Measurements from ENCODE around the gene TEX26. TPM values are rescaled to one million over a fixed set of nuclear protein-coding genes. Genes with fewer than 3 reads are reported as not detected.

The TEX26 gene
- total and polyA plus RNA-seq, 9 of the 15 experiments (the other 6 are each of a cell fraction or from before 2014, with no cell fraction given) = not detected

DNA sequence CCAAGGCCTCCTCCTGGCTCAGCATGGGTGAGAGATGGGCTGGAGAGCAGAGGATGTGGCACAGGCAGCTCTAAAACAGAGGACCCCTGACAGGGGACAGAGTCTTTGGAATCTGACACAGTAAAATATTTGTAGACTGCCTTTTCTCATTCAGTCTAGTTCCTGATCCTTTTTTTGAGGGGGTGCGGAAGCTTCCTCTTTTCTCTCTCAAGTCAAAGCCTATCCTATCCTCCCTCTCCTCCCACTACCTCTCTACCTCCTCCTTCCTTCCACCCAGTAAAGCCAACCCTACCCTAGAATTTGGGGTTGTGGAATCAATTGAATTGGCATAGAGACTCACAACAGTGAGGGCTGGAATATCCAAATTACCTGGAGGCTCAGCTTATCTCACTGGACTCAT lies 82.0 kb downstream of the TEX26 start:
- in situ Hi-C loops (cut with MboI) = no loop called here
- Histone ChIP-seq H3K27ac (ENCODE audit: extremely low read depth, low read depth, low read length) (no peak overlapping the region), H3K4me3 (no peak overlapping the region), H4K20me1 (replicated peaks; ENCODE audit: control insufficient read depth, insufficient read depth, low read length) (no peaks in the 10 kb centered on the region), H3K9ac (ENCODE audit: insufficient read depth in 1 of 2, low read depth in 2 of 2, low read length in 2 of 2) (no peak overlapping the region), H3K9me1 (ENCODE audit: control insufficient read depth, insufficient read depth, low read length) (no peaks in the 10 kb centered on the region), H3K27me3 (ENCODE audit: control insufficient read depth in 2 of 2, insufficient read depth in 2 of 2, low read length in 2 of 2) (no peaks in the 10 kb centered on the region), H3K79me2 (ENCODE audit: control insufficient read depth, insufficient read depth, low read length) (no peaks in the 10 kb centered on the region), H3K4me2 (ENCODE audit: insufficient read depth, low read length) (no peak overlapping the region), H3K36me3 (ENCODE audit: control insufficient read depth, insufficient read depth, low read length) (no peaks in the 10 kb centered on the region), H2AFZ (ENCODE audit: low read depth, low read length) (no peak overlapping the region), H3K4me1 (replicated peaks in 1 of 2; ENCODE audit: control insufficient read depth in 2 of 2, insufficient read depth in 2 of 2, low read length in 2 of 2) (no peaks in the 10 kb centered on the region), H3K9me3 (replicated peaks; ENCODE audit: control insufficient read depth, insufficient read depth, low read depth, low read length) (no peaks in the 10 kb centered on the region)
- DNase-seq (ENCODE audit: extremely low read depth in 1 of 4, low spot score in 3 of 4) = no peak
- CTCF ChIA-PET (ENCODE audit: low intra/inter-chr PET ratio) = no interaction called here
- intact Hi-C loops (cut with micrococcal nuclease) = no loop called here
- WGBS (ENCODE audit: insufficient coverage, low coverage, missing lambda C conversion rate) = 0% methylated on average over 1 of the region's 1 CpG
- POLR2A ChIA-PET = no interaction called here
- no TSS peak for BruUV-seq (replicated peaks)
- ATAC-seq = no peak
- TF ChIP-seq ARID1B (IDR thresholded peaks at IDR 0.05) (no peak), EWSR1 (IDR thresholded peaks at IDR 0.05; ENCODE audit: borderline replicate concordance, low read depth, partially characterized antibody) (no peak), PTBP1 (IDR thresholded peaks at IDR 0.05; ENCODE audit: low read depth, low read length) (no peak), ATF1 (CRISPR knock-in tag; IDR thresholded peaks at IDR 0.05) (no peak), ATF1 (tag; IDR thresholded peaks at IDR 0.05) (no peak), ZNF561 (CRISPR knock-in tag; conservative IDR thresholded peaks at IDR 0.05) (no peak), WHSC1 (IDR thresholded peaks at IDR 0.05; ENCODE audit: low read length) (no peak), CBX1 (IDR thresholded peaks at IDR 0.05; ENCODE audit: low read depth) (no peak), ZNF41 (CRISPR knock-in tag; conservative IDR thresholded peaks at IDR 0.05) (no peak), L3MBTL2 (IDR thresholded peaks at IDR 0.05) (no peak), ASH1L (IDR thresholded peaks at IDR 0.05; ENCODE audit: borderline replicate concordance, low read depth, partially characterized antibody) (no peak)
- TF ChIP-seq, protein P1, sequence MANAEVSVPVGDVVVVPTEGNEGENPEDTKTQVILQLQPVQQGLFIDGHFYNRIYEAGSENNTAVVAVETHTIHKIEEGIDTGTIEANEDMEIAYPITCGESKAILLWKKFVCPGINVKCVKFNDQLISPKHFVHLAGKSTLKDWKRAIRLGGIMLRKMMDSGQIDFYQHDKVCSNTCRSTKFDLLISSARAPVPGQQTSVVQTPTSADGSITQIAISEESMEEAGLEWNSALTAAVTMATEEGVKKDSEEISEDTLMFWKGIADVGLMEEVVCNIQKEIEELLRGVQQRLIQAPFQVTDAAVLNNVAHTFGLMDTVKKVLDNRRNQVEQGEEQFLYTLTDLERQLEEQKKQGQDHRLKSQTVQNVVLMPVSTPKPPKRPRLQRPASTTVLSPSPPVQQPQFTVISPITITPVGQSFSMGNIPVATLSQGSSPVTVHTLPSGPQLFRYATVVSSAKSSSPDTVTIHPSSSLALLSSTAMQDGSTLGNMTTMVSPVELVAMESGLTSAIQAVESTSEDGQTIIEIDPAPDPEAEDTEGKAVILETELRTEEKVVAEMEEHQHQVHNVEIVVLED (CRISPR knock-in tag; IDR thresholded peaks at IDR 0.05) = no peak
- TF ChIP-seq, protein P2, sequence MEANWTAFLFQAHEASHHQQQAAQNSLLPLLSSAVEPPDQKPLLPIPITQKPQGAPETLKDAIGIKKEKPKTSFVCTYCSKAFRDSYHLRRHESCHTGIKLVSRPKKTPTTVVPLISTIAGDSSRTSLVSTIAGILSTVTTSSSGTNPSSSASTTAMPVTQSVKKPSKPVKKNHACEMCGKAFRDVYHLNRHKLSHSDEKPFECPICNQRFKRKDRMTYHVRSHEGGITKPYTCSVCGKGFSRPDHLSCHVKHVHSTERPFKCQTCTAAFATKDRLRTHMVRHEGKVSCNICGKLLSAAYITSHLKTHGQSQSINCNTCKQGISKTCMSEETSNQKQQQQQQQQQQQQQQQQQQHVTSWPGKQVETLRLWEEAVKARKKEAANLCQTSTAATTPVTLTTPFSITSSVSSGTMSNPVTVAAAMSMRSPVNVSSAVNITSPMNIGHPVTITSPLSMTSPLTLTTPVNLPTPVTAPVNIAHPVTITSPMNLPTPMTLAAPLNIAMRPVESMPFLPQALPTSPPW (CRISPR knock-in tag; IDR thresholded peaks at IDR 0.05) = no peak
- TF ChIP-seq, protein P3, sequence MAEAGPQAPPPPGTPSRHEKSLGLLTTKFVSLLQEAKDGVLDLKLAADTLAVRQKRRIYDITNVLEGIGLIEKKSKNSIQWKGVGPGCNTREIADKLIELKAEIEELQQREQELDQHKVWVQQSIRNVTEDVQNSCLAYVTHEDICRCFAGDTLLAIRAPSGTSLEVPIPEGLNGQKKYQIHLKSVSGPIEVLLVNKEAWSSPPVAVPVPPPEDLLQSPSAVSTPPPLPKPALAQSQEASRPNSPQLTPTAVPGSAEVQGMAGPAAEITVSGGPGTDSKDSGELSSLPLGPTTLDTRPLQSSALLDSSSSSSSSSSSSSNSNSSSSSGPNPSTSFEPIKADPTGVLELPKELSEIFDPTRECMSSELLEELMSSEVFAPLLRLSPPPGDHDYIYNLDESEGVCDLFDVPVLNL (CRISPR knock-in tag; IDR thresholded peaks at IDR 0.05; ENCODE audit: low read depth) = no peak
- TF ChIP-seq, protein P4, sequence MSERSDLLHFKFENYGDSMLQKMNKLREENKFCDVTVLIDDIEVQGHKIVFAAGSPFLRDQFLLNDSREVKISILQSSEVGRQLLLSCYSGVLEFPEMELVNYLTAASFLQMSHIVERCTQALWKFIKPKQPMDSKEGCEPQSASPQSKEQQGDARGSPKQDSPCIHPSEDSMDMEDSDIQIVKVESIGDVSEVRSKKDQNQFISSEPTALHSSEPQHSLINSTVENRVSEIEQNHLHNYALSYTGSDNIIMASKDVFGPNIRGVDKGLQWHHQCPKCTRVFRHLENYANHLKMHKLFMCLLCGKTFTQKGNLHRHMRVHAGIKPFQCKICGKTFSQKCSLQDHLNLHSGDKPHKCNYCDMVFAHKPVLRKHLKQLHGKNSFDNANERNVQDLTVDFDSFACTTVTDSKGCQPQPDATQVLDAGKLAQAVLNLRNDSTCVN (CRISPR knock-in tag; IDR thresholded peaks at IDR 0.05) = no peak
- FAIRE-seq = no peak

Data from K562 (cell line).